Keratinocyte (primary cell): ENCODE results near the gene KLHL42.

Experiments used
- EZH2 ChIP-seq: IDR thresholded peaks from one replicate; pipeline ENCODE4 v1.6.1; 2012; ENCODE audit warnings: inconsistent platforms, mild to moderate bottlenecking, low read length, moderate library complexity
- TF ChIP-seq, protein P1 (sequence below), 3 experiments: IDR thresholded peaks in 1 of 3; conservative IDR thresholded peaks in 1 of 3; optimal IDR thresholded peaks in 1 of 3; 2 replicates in 2 of 3; 3 replicates in 1 of 3; pipeline versions ENCODE3 to v1.5.1; 2011; ENCODE audit warnings: low read length in 3 of 3, mild to moderate bottlenecking in 3 of 3, moderate library complexity in 2 of 3, control low read depth in 1 of 3, inconsistent platforms in 1 of 3; ENCODE audit not compliant: insufficient read depth in 2 of 3; ENCODE audit errors: extremely low read depth in 1 of 3

- TF ChIP-seq EZH2: no peak
- TF ChIP-seq, protein P1, sequence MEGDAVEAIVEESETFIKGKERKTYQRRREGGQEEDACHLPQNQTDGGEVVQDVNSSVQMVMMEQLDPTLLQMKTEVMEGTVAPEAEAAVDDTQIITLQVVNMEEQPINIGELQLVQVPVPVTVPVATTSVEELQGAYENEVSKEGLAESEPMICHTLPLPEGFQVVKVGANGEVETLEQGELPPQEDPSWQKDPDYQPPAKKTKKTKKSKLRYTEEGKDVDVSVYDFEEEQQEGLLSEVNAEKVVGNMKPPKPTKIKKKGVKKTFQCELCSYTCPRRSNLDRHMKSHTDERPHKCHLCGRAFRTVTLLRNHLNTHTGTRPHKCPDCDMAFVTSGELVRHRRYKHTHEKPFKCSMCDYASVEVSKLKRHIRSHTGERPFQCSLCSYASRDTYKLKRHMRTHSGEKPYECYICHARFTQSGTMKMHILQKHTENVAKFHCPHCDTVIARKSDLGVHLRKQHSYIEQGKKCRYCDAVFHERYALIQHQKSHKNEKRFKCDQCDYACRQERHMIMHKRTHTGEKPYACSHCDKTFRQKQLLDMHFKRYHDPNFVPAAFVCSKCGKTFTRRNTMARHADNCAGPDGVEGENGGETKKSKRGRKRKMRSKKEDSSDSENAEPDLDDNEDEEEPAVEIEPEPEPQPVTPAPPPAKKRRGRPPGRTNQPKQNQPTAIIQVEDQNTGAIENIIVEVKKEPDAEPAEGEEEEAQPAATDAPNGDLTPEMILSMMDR (optimal IDR thresholded peaks at IDR 0.05 in 1 of 3, IDR thresholded peaks at IDR 0.05 in 1 of 3, conservative IDR thresholded peaks at IDR 0.05 in 1 of 3; ENCODE audit: extremely low read depth in 1 of 3, insufficient read depth in 2 of 3, low read length in 3 of 3): no peak
Observed at GRCh38 chr12:27790179-27790578, 10.1 kb downstream of the KLHL42 start.
